HepG2 (cell line): Measurements from ENCODE around the gene SIVA1. TPM values are rescaled to one million over a fixed set of nuclear protein-coding genes. Genes with fewer than 3 reads are reported as not detected.

Experiments used
- FOXK1 ChIP-seq: sonication (generic); formaldehyde crosslinking; IDR thresholded peaks from 2 replicates; pipeline ENCODE4 v1.4.0; 2020; ENCODE audit warnings: low read depth, missing genetic modification reagents, borderline replicate concordance
- KDM2A ChIP-seq: sonication (generic); formaldehyde crosslinking; IDR thresholded peaks from 2 replicates; pipeline ENCODE4 v1.4.0; 2020; ENCODE audit warnings: low read depth, missing genetic modification reagents, borderline replicate concordance
- KLF9 ChIP-seq: IDR thresholded peaks from 2 replicates; pipeline ENCODE4 v1.6.1; 2016; ENCODE audit warnings: low read depth
- NFATC3 ChIP-seq: sonication (generic); formaldehyde crosslinking; IDR thresholded peaks from 2 replicates; pipeline ENCODE4 v1.5.1; 2020; ENCODE audit warnings: mild to moderate bottlenecking, missing genetic modification reagents
- SMARCE1 ChIP-seq: fragments of 450-650 bp; IDR thresholded peaks from 2 replicates; pipeline ENCODE4 v1.6.1; 2017; ENCODE audit warnings: borderline replicate concordance
- TEAD3 ChIP-seq: optimal IDR thresholded peaks from 2 replicates; pipeline ENCODE3; 2016; ENCODE audit warnings: borderline replicate concordance
- ZNF24 ChIP-seq: fragments of 450-650 bp; IDR thresholded peaks from 2 replicates; pipeline ENCODE4 v1.6.1; 2017; ENCODE audit warnings: antibody characterized with exemption, mild to moderate bottlenecking
- ZNF468 ChIP-seq: sonication (generic); formaldehyde crosslinking; IDR thresholded peaks from 2 replicates; pipeline ENCODE4 v1.8.0; 2022; ENCODE audit warnings: mild to moderate bottlenecking, moderate library complexity, missing genetic modification reagents
- ZNF567 ChIP-seq: sonication (generic); formaldehyde crosslinking; IDR thresholded peaks from 2 replicates; pipeline ENCODE4 v1.8.1; 2023; ENCODE audit warnings: mild to moderate bottlenecking, missing genetic modification reagents, borderline replicate concordance
- ZNF766 ChIP-seq: sonication (generic); formaldehyde crosslinking; IDR thresholded peaks from 2 replicates; pipeline ENCODE4 v1.5.0; 2020; ENCODE audit warnings: missing genetic modification reagents, borderline replicate concordance
- ZSCAN20 ChIP-seq: sonication (generic); formaldehyde crosslinking; IDR thresholded peaks from 2 replicates; pipeline ENCODE4 v1.4.0; 2020; ENCODE audit warnings: missing genetic modification reagents, mild to moderate bottlenecking, borderline replicate concordance
- polyA plus RNA-seq, 8 experiments: library from polyadenylated mRNA; depleted of rRNA in 3 of 8; stranded (reverse) in 7 of 8; unstranded in 1 of 8; fragments of >200 nt; fragmentation: Illumina TruSeq in 4 of 8; extraction: Trizol in 4 of 8; gene quantifications; 2 replicates each; pipeline versions ENCODE4 v1.2.1 to v1.2.3, GENCODE V29; 2011 to 2016; ENCODE audit warnings: low read depth in 4 of 8, missing spikeins in 1 of 8, mixed read lengths in 1 of 8; ENCODE audit not compliant: insufficient read depth in 1 of 8
- total RNA-seq, 5 experiments: library from RNA; depleted of rRNA; stranded (reverse); fragments of >200 nt; fragmentation: Illumina TruSeq; extraction: Trizol; gene quantifications; 2 replicates each; pipeline ENCODE4 v1.2.3, GENCODE V29; 2016; ENCODE audit warnings: low read depth in 1 of 5
- TF ChIP-seq, protein P1 (sequence below): IDR thresholded peaks from 2 replicates; pipeline ENCODE4 v1.6.1; 2016; ENCODE audit warnings: missing genetic modification reagents, missing compliant biosample characterization
- TF ChIP-seq, protein P2 (sequence below): sonication (generic); formaldehyde crosslinking; IDR thresholded peaks from 2 replicates; pipeline ENCODE4 v1.5.1; 2020; ENCODE audit warnings: missing genetic modification reagents, mild to moderate bottlenecking, borderline replicate concordance
- TF ChIP-seq, protein P3 (sequence below): sonication (generic); formaldehyde crosslinking; IDR thresholded peaks from 2 replicates; pipeline ENCODE4 v1.5.0; 2020; ENCODE audit warnings: mild to moderate bottlenecking, missing genetic modification reagents, borderline replicate concordance
- TF ChIP-seq, protein P4 (sequence below): sonication (generic); formaldehyde crosslinking; IDR thresholded peaks from 2 replicates; pipeline ENCODE4 v1.4.0; 2020; ENCODE audit warnings: mild to moderate bottlenecking, missing genetic modification reagents
- TF ChIP-seq, protein P5 (sequence below): sonication (generic); formaldehyde crosslinking; conservative IDR thresholded peaks from 2 replicates; pipeline ENCODE4 v1.4.0; 2020; ENCODE audit warnings: missing genetic modification reagents
- TF ChIP-seq, protein P6 (sequence below): sonication (generic); formaldehyde crosslinking; IDR thresholded peaks from 2 replicates; pipeline ENCODE4 v1.4.0; 2020; ENCODE audit warnings: missing genetic modification reagents, borderline replicate concordance

Gene SIVA1
- total and polyA plus RNA-seq, 2 of the 13 experiments (the other 11 are each of a cell fraction or from before 2014, with no cell fraction given): 123 to 186 TPM

DNA sequence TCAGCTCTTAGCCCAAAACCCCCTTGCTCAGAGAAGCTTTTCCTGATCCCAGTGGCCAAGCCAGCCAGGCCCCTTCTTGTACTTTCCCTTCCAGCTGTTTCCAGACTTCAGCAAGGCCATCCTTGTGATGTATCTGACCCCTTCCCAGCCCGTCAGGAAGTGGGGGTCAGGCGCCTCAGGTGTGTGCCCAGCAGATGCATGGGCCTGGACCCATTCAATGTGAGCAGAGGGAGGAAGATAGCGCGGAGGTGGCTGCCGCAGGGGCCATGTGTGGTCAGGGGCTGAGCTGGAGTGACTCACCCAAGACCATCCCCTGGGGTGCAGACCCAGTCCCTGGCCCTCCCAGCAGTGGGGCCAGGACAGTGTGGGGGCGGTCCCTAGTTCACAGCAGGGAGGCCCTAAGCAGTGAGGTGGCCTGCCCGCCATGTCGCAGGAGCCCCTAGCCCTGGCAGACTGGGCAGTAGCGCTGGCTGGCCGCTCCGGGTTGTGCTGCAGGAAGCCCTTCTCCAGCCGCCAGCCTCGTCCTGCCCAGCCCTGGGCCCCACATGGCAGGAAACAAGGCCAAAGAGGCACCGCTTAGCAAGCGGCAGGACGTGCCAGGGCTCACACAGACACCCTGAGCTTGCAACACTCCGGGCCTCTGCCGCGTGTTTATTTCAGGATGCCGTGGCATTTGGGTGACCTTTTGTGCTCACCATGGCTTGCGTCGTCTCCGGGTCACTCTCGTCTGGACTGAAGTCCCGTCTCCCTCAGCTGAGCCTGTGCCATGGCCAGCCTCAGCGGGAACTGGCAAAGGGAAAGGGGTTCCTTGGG, 16.9 kb upstream of the SIVA1 start (continued):
- TF ChIP-seq ZNF24 (no peak), ZNF567 (CRISPR knock-in tag) (peak; percentile 98), FOXK1 (CRISPR knock-in tag) (peak; percentile 85), SMARCE1 (no peak), KLF9 (CRISPR knock-in tag) (peak; percentile 73; the same call in 1 of the 2 replicates), ZNF766 (CRISPR knock-in tag) (peak; percentile 95; the same call in 1 of the 2 replicates), TEAD3 (CRISPR knock-in tag) (peak; percentile 90), ZSCAN20 (CRISPR knock-in tag) (no peak), NFATC3 (CRISPR knock-in tag) (no peak), KDM2A (peak; percentile 66), ZNF468 (CRISPR knock-in tag) (peak; percentile 87; the same call in 1 of the 2 replicates)
- TF ChIP-seq, protein P1, sequence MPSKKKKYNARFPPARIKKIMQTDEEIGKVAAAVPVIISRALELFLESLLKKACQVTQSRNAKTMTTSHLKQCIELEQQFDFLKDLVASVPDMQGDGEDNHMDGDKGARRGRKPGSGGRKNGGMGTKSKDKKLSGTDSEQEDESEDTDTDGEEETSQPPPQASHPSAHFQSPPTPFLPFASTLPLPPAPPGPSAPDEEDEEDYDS: peak; percentile 82
- TF ChIP-seq, protein P2, sequence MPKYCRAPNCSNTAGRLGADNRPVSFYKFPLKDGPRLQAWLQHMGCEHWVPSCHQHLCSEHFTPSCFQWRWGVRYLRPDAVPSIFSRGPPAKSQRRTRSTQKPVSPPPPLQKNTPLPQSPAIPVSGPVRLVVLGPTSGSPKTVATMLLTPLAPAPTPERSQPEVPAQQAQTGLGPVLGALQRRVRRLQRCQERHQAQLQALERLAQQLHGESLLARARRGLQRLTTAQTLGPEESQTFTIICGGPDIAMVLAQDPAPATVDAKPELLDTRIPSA (CRISPR knock-in tag): no peak; the same call in 1 of the 2 replicates
- TF ChIP-seq, protein P3, sequence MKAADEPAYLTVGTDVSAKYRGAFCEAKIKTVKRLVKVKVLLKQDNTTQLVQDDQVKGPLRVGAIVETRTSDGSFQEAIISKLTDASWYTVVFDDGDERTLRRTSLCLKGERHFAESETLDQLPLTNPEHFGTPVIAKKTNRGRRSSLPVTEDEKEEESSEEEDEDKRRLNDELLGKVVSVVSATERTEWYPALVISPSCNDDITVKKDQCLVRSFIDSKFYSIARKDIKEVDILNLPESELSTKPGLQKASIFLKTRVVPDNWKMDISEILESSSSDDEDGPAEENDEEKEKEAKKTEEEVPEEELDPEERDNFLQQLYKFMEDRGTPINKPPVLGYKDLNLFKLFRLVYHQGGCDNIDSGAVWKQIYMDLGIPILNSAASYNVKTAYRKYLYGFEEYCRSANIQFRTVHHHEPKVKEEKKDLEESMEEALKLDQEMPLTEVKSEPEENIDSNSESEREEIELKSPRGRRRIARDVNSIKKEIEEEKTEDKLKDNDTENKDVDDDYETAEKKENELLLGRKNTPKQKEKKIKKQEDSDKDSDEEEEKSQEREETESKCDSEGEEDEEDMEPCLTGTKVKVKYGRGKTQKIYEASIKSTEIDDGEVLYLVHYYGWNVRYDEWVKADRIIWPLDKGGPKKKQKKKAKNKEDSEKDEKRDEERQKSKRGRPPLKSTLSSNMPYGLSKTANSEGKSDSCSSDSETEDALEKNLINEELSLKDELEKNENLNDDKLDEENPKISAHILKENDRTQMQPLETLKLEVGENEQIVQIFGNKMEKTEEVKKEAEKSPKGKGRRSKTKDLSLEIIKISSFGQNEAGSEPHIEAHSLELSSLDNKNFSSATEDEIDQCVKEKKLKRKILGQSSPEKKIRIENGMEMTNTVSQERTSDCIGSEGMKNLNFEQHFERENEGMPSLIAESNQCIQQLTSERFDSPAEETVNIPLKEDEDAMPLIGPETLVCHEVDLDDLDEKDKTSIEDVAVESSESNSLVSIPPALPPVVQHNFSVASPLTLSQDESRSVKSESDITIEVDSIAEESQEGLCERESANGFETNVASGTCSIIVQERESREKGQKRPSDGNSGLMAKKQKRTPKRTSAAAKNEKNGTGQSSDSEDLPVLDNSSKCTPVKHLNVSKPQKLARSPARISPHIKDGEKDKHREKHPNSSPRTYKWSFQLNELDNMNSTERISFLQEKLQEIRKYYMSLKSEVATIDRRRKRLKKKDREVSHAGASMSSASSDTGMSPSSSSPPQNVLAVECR (CRISPR knock-in tag): peak; percentile 48; the same call in 1 of the 2 replicates
- TF ChIP-seq, protein P4, sequence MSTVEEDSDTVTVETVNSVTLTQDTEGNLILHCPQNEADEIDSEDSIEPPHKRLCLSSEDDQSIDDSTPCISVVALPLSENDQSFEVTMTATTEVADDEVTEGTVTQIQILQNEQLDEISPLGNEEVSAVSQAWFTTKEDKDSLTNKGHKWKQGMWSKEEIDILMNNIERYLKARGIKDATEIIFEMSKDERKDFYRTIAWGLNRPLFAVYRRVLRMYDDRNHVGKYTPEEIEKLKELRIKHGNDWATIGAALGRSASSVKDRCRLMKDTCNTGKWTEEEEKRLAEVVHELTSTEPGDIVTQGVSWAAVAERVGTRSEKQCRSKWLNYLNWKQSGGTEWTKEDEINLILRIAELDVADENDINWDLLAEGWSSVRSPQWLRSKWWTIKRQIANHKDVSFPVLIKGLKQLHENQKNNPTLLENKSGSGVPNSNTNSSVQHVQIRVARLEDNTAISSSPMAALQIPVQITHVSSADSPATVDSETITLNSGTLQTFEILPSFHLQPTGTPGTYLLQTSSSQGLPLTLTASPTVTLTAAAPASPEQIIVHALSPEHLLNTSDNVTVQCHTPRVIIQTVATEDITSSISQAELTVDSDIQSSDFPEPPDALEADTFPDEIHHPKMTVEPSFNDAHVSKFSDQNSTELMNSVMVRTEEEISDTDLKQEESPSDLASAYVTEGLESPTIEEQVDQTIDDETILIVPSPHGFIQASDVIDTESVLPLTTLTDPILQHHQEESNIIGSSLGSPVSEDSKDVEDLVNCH (CRISPR knock-in tag): no peak
- TF ChIP-seq, protein P5, sequence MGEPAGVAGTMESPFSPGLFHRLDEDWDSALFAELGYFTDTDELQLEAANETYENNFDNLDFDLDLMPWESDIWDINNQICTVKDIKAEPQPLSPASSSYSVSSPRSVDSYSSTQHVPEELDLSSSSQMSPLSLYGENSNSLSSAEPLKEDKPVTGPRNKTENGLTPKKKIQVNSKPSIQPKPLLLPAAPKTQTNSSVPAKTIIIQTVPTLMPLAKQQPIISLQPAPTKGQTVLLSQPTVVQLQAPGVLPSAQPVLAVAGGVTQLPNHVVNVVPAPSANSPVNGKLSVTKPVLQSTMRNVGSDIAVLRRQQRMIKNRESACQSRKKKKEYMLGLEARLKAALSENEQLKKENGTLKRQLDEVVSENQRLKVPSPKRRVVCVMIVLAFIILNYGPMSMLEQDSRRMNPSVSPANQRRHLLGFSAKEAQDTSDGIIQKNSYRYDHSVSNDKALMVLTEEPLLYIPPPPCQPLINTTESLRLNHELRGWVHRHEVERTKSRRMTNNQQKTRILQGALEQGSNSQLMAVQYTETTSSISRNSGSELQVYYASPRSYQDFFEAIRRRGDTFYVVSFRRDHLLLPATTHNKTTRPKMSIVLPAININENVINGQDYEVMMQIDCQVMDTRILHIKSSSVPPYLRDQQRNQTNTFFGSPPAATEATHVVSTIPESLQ: no peak
- TF ChIP-seq, protein P6, sequence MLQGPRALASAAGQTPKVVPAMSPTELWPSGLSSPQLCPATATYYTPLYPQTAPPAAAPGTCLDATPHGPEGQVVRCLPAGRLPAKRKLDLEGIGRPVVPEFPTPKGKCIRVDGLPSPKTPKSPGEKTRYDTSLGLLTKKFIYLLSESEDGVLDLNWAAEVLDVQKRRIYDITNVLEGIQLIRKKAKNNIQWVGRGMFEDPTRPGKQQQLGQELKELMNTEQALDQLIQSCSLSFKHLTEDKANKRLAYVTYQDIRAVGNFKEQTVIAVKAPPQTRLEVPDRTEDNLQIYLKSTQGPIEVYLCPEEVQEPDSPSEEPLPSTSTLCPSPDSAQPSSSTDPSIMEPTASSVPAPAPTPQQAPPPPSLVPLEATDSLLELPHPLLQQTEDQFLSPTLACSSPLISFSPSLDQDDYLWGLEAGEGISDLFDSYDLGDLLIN (CRISPR knock-in tag): no peak
